ENCODE results near the gene PKD1L1. TPM values are rescaled to one million over a fixed set of nuclear protein-coding genes. Genes with fewer than 3 reads are reported as not detected.

PKD1L1 gene
- polyA plus RNA-seq, 2 of the 4 experiments (the other 2 are of a cell fraction): 0.21 TPM

DNA sequence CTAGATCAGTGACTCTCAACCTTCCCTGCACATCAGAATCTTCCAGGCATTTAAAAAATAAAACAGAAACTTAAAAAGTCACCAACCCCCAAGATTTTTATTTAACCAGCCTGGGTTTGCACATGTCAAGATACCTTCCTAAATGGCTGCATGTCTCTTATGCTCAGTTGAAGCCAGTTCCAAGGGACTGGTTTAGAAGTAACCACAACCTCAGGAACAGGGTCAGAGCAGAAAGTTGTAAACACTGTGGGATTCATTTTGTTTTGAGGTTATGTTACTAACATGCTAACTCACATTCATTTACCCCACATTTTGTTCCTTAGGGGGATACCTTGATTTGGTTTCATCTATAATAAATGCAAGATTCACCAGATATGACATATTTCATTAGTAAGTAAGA lies 72.9 kb downstream of the PKD1L1 start:
- H3K9me3 ChIP-seq: no peaks in the 10 kb centered on the region
- TF ChIP-seq JUN (IDR thresholded peaks at IDR 0.05): no peak
- TF ChIP-seq TFCP2L1 (CRISPR knock-in tag; IDR thresholded peaks at IDR 0.05): no peak
- no peak for TF ChIP-seq RARB (CRISPR knock-in tag; IDR thresholded peaks at IDR 0.05)
- no peak for ATAC-seq
- POLR2A ChIA-PET: no interaction called here
- no peak overlapping the region for H3K27ac ChIP-seq
- no peak overlapping the region for H3K4me3 ChIP-seq
- no peak for FAIRE-seq
- peaks cover 10% of the 10 kb centered on the region; the same call in 2 of the 3 replicates for H3K4me1 ChIP-seq
- DNase-seq (ENCODE audit: low read depth in 1 of 2, low spot score in 1 of 2): no peak
- CTCF ChIA-PET: no interaction called here
- no peak overlapping the region for H3K4me2 ChIP-seq

DNA sequence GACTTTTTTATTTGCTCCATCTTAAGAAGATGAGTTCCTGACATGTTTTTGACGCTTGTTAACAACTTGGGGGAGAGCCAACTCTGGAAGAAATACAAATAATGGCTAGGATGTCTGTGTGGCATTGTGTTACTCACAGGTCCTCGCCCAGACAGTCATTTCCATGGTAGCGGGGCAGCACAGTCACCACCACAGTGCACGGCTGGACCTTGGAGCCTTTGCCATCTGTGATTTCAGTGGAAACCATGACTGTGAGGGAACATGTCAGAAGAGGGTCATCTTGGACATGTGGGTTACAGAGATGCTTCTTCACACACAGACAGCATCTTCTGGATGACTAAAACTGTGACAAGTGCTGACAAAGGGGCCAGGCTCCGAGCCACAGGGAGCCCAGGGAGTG lies 74.5 kb downstream of the PKD1L1 start:
- DNase-seq (ENCODE audit: low read depth in 1 of 2, low spot score in 1 of 2) (peak; percentile 60 to 79), FAIRE-seq (no peak), ATAC-seq (peak; percentile 93 to 98)
- 0 out of 6 replicates have a peak overlapping the region, but pooled peaks of 1 of the 2 experiments have one; percentile 19 for H3K27ac ChIP-seq
- WGBS (ENCODE audit: missing lambda C conversion rate): 28% methylated on average over 5 of the region's 5 CpGs
- H3K4me3 ChIP-seq: no peak overlapping the region
- no peaks in the 10 kb centered on the region for H3K9me3 ChIP-seq
- ChIA-PET POLR2A (interaction anchor here (0.6 kb wide), 1 partner anchor 677 kb away, joined by 3 read pairs; no protein-coding TSS in a partner anchor), CTCF (interaction anchor here (0.6 kb wide), 1 partner anchor 880 kb away, joined by 3 read pairs; no protein-coding TSS in a partner anchor)
- TF ChIP-seq MYC (IDR thresholded peaks at IDR 0.05; ENCODE audit: borderline replicate concordance, low read length) (no peak), FOSL2 (IDR thresholded peaks at IDR 0.05) (no peak), FOSL2 (CRISPR knock-in tag; IDR thresholded peaks at IDR 0.05) (0 out of 2 replicates have a peak, but pooled peaks have one; percentile 25)
- H3K4me2 ChIP-seq: peak overlapping the region; percentile 30; the same call in 2 of the 3 replicates
- peaks cover 10% of the 10 kb centered on the region; the same call in 2 of the 3 replicates for H3K4me1 ChIP-seq

DNA sequence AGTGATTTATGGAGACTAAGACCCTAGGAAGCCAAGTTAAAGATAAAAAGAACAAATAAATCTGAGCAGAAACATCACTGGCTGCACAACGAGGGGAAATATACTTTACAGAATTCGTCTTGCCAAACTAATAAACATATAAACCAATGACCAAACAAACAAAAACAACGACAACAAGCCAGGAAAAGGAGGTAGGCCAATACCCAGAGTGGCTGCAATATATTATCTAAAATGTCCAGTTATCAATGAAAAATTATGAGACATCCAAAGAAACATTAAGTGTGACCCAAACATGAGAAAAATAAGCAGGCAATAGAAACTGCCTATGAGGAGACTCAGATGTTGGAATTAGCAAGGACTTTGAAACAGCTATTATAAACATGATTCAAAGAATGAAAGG lies 81.0 kb downstream of the PKD1L1 start:
- 61% methylated on average over 3 of the region's 3 CpGs for WGBS (ENCODE audit: missing lambda C conversion rate)
- Histone ChIP-seq H3K9me3 (no peaks in the 10 kb centered on the region), H3K4me3 (no peak overlapping the region), H3K4me2 (no peak overlapping the region), H3K4me1 (no peaks in the 10 kb centered on the region), H3K27ac (no peak overlapping the region)
- TF ChIP-seq ZNF302 (CRISPR knock-in tag; IDR thresholded peaks at IDR 0.05): no peak
- no peak for TF ChIP-seq HOXB5 (CRISPR knock-in tag; IDR thresholded peaks at IDR 0.05)
- no peak for TF ChIP-seq CBX2 (IDR thresholded peaks at IDR 0.05; ENCODE audit: borderline replicate concordance, low read depth)
- no peak for TF ChIP-seq CBX8 (IDR thresholded peaks at IDR 0.05)
- TF ChIP-seq POLR2A (IDR thresholded peaks at IDR 0.05; ENCODE audit: low read length): no peak
- no peak for DNase-seq (ENCODE audit: low read depth in 1 of 2, low spot score in 1 of 2)
- FAIRE-seq: peak; percentile 82
- ChIA-PET POLR2A (no interaction called here), CTCF (no interaction called here)
- ATAC-seq: no peak

DNA sequence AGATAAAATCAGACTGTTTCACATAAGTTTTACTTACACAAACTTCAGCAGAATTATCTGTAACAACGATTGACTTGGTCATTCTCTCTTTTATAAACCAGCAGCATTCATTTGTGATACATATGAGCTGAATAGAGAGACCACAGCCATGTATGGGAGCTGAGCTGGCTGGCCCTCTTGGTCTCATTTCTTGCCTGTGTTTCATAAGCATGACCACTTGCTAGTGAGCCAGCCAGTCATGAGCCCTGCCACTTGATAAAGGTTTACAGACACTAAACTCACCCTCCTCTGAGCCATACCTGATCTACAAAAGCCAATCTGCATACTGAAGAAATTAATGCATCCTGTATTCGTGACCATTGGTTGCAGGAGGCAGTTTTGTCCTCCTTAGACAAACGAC lies 82.1 kb downstream of the PKD1L1 start:
- H3K27ac ChIP-seq: no peak overlapping the region
- TF ChIP-seq, protein P1, sequence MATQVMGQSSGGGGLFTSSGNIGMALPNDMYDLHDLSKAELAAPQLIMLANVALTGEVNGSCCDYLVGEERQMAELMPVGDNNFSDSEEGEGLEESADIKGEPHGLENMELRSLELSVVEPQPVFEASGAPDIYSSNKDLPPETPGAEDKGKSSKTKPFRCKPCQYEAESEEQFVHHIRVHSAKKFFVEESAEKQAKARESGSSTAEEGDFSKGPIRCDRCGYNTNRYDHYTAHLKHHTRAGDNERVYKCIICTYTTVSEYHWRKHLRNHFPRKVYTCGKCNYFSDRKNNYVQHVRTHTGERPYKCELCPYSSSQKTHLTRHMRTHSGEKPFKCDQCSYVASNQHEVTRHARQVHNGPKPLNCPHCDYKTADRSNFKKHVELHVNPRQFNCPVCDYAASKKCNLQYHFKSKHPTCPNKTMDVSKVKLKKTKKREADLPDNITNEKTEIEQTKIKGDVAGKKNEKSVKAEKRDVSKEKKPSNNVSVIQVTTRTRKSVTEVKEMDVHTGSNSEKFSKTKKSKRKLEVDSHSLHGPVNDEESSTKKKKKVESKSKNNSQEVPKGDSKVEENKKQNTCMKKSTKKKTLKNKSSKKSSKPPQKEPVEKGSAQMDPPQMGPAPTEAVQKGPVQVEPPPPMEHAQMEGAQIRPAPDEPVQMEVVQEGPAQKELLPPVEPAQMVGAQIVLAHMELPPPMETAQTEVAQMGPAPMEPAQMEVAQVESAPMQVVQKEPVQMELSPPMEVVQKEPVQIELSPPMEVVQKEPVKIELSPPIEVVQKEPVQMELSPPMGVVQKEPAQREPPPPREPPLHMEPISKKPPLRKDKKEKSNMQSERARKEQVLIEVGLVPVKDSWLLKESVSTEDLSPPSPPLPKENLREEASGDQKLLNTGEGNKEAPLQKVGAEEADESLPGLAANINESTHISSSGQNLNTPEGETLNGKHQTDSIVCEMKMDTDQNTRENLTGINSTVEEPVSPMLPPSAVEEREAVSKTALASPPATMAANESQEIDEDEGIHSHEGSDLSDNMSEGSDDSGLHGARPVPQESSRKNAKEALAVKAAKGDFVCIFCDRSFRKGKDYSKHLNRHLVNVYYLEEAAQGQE (IDR thresholded peaks at IDR 0.05): no peak
- TF ChIP-seq PHF8 (IDR thresholded peaks at IDR 0.05; ENCODE audit: borderline replicate concordance, low read depth) (no peak), SREBF2 (IDR thresholded peaks at IDR 0.05) (no peak), RARB (CRISPR knock-in tag; IDR thresholded peaks at IDR 0.05) (no peak), FOSL2 (IDR thresholded peaks at IDR 0.05) (no peak), FOSL2 (CRISPR knock-in tag; IDR thresholded peaks at IDR 0.05) (no peak)
- no peak for DNase-seq (ENCODE audit: low read depth in 1 of 2, low spot score in 1 of 2)
- CTCF ChIA-PET: interaction anchor here (0.6 kb wide), 1 partner anchor 332 kb away, joined by 3 read pairs; no protein-coding TSS in a partner anchor
- WGBS (ENCODE audit: missing lambda C conversion rate): 33% methylated on average over 3 of the region's 3 CpGs
- POLR2A ChIA-PET: interaction anchor here (0.6 kb wide), 1 partner anchor 269 kb away, joined by 3 read pairs; no protein-coding TSS in a partner anchor
- no peaks in the 10 kb centered on the region for H3K4me1 ChIP-seq
- no peak for FAIRE-seq
- H3K9me3 ChIP-seq: no peaks in the 10 kb centered on the region
- H3K4me2 ChIP-seq: no peak overlapping the region
- no peak for ATAC-seq
- H3K4me3 ChIP-seq: no peak overlapping the region
